Heart left ventricle (tissue), 16 donors: ENCODE results near the gene IGF2R. TPM values are rescaled to one million over a fixed set of nuclear protein-coding genes. Genes with fewer than 3 reads are reported as not detected.

ENCODE experiments used
- ATAC-seq, 4 donors: fragments of 200-7000 bp; cut with Tn5 transposase; one replicate each; pipeline ENCODE4 v1.9.1; 2020 to 2022; ENCODE audit warnings: moderate library complexity in 4 of 4, mild to moderate bottlenecking in 3 of 4, moderate number of reproducible peaks in 1 of 4
- DNase-seq, 5 donors: peaks; one replicate each; pipeline ENCODE4 v3.0.0-alpha.2; 2020
- H3K27ac ChIP-seq, 12 donors: fragments of 200-600 bp; sonication (generic) in 4 of 12; one replicate each; pipeline versions ENCODE4 v1.5.0 to v1.8.0; 2016 to 2022; ENCODE audit warnings: mild to moderate bottlenecking in 2 of 12
- H3K27me3 ChIP-seq, 9 donors: fragments of 200-600 bp; sonication (generic) in 2 of 9; one replicate each; pipeline versions ENCODE4 v1.5.1 to v1.8.0; 2016 to 2022; ENCODE audit warnings: mild to moderate bottlenecking in 3 of 9
- H3K36me3 ChIP-seq, 9 donors: fragments of 200-600 bp; sonication (generic) in 2 of 9; one replicate each; pipeline versions ENCODE4 v1.5.0 to v1.8.0; 2018 to 2022; ENCODE audit warnings: mild to moderate bottlenecking in 2 of 9
- H3K4me1 ChIP-seq, 12 donors: fragments of 200-600 bp; sonication (generic) in 4 of 12; one replicate each; pipeline versions ENCODE4 v1.5.0 to v1.8.0; 2016 to 2022; ENCODE audit warnings: mild to moderate bottlenecking in 3 of 12
- H3K4me3 ChIP-seq, 12 donors: fragments of 200-600 bp; sonication (generic) in 4 of 12; one replicate each; pipeline versions ENCODE4 v1.5.0 to v1.8.0; 2017 to 2022; ENCODE audit warnings: mild to moderate bottlenecking in 9 of 12, moderate library complexity in 4 of 12
- H3K9me3 ChIP-seq, 12 donors: fragments of 200-600 bp; sonication (generic) in 4 of 12; one replicate each; pipeline versions ENCODE4 v1.5.0 to v1.8.0; 2016 to 2022; ENCODE audit warnings: mild to moderate bottlenecking in 1 of 12
- POLR2A ChIP-seq, 2 donors: fragments of 450-650 bp; IDR thresholded peaks; one replicate each; pipeline ENCODE4 v1.6.1; 2017; ENCODE audit warnings: antibody characterized with exemption in 2 of 2, mild to moderate bottlenecking in 2 of 2, moderate library complexity in 2 of 2
- WGBS, 4 donors: extraction: QIAGEN DNeasy Blood & Tissue Kit in 2 of 4; methylation state at CpG; one replicate each; pipeline versions ENCODE4 v1.1.5 to v1.1.7; 2013 to 2018; 5-methylcytosine and 5-hydroxymethylcytosine counted together
- intact Hi-C, 10 donors: fragments of 100-400 bp; cut with DNase I; formaldehyde crosslinking; loops; one replicate each; pipeline versions ENCODE4 v1.11.1 to v1.14.2; 2022
- polyA plus RNA-seq, 2 donors: library from polyadenylated mRNA; stranded (reverse); fragments of 200-250 nt; gene quantifications; one replicate each; pipeline ENCODE4 v1.2.3, GENCODE V29; 2013
- total RNA-seq, 9 donors: library from RNA; depleted of rRNA in 2 of 9; stranded (reverse); fragments of >200 nt in 2 of 9; fragmentation: NEBNext Ultra II Directional in 3 of 9; extraction: Animal tissue kit (Norgen Biotek cat#: 25700) in 3 of 9; gene quantifications; one replicate each; pipeline versions ENCODE4 v1.1.0 to v1.2.4, GENCODE V29; 2016 to 2023
- TF ChIP-seq, protein P1 (sequence below), 12 donors: fragments of 200-600 bp; sonication (generic) in 4 of 12; IDR thresholded peaks; one replicate each; pipeline versions ENCODE4 v1.5.0 to v1.8.0; 2018 to 2022; ENCODE audit warnings: antibody characterized with exemption in 12 of 12, mild to moderate bottlenecking in 5 of 12
- donor health status: ischemic (EF 13 %, LVEDD 7.1; RV severe dilation, severe dysfunction).
- donor health status: healthy with polysubstance abuse.
- donor health status: DM: no; HTN: yes; CAD: no.
- donor health status: DM: no; HTN: no; CAD: no.
- donor health status: ischemic (EF 25% LVEDD 6.9; RV normal size, moderate dysfunction).
- donor health status: ischemic (EF 25% LVEDD 5.7; RV mildly dilated, moderate dysfunction).
- donor health status: healthy.
- donor health status: DM: yes; HTN: yes; CAD: no.
- donor health status: ischemic (EF 35%, LVEDD 5.7; RV mildly dilated, moderate dysfunction).
- donor health status: nonischemic (EF 11% LVEDD 7.7; RV severe dilation, severe dysfunction).
- donor health status: DM: yes; HTN: yes; CAD: no.
- donor health status: PGD.
- donor health status: ischemic (EF 29% LVEDD 5.4; RV normal size, mild dysfunction).
- donor health status: nonischemic (EF 23%, LVEDD 6.1; RV moderate dilation, normal function).

The IGF2R gene
- total and polyA plus RNA-seq, 11 donors, result 15.4 to 111 (median 68.5) TPM

DNA sequence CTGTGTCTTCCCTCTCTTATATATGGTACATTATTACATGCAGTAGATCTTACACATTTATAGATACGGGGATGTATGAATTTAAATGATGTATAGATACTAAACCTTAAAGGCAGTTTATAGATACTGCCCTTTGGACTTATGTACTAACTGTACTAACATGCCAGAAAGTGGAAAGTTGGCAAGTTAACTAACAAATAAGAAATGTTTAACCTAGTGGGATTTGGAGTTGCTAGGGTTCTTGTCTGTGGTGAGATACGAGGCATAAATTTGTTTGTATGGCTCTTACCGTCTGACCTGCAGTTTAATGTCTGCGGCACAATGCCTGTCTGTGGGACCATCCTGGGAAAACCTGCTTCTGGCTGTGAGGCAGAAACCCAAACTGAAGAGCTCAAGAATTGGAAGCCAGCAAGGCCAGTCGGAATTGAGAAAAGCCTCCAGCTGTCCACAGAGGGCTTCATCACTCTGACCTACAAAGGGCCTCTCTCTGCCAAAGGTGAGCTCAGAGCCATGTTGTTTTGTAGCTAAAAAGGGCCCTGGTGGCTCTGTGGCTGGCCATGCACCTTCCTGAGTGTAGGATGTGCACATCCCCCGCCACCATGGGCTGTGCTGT lies 89.8 kb downstream of the IGF2R start:
- DNase-seq (no peak), ATAC-seq (no peak)
- Histone ChIP-seq H3K27ac (no peak overlapping the region), H3K36me3 (peaks cover 0 to 100% (median 98%) of the 10 kb centered on the region in 9 donors), H3K4me3 (no peak overlapping the region), H3K4me1 (no peaks in the 10 kb centered on the region), H3K27me3 (no peaks in the 10 kb centered on the region), H3K9me3 (no peaks in the 10 kb centered on the region)
- intact Hi-C loops, result no loop called here
- TF ChIP-seq, protein P1, sequence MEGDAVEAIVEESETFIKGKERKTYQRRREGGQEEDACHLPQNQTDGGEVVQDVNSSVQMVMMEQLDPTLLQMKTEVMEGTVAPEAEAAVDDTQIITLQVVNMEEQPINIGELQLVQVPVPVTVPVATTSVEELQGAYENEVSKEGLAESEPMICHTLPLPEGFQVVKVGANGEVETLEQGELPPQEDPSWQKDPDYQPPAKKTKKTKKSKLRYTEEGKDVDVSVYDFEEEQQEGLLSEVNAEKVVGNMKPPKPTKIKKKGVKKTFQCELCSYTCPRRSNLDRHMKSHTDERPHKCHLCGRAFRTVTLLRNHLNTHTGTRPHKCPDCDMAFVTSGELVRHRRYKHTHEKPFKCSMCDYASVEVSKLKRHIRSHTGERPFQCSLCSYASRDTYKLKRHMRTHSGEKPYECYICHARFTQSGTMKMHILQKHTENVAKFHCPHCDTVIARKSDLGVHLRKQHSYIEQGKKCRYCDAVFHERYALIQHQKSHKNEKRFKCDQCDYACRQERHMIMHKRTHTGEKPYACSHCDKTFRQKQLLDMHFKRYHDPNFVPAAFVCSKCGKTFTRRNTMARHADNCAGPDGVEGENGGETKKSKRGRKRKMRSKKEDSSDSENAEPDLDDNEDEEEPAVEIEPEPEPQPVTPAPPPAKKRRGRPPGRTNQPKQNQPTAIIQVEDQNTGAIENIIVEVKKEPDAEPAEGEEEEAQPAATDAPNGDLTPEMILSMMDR (IDR thresholded peaks at IDR 0.05), result no peak
- no peak for TF ChIP-seq POLR2A (IDR thresholded peaks at IDR 0.05)
- WGBS, 4 donors, result 89 to 94% (median 91%) methylated on average over 6 of the region's 6 CpGs

DNA sequence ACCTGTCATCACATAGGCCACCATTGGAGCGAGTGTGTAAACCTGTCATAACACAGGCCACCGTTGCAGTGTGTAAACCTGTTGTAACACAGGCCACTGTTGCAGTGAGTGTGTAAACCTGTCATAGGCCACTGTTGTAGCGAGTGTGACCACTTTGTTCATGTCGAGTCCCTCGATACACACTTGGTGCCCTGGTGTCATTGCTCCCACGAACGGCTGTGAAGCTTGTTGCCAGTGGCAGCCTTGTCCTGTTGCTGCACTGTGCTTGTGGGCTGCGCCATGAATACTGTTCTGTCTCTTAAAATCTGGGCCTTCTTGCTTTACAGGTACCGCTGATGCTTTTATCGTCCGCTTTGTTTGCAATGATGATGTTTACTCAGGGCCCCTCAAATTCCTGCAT lies 91.3 kb downstream of the IGF2R start:
- WGBS, 4 donors, result 92 to 97% (median 96%) methylated on average over 11 of the region's 11 CpGs
- Histone ChIP-seq H3K36me3 (peaks cover 0 to 100% (median 98%) of the 10 kb centered on the region in 9 donors), H3K4me3 (no peak overlapping the region), H3K27ac (no peak overlapping the region), H3K27me3 (no peaks in the 10 kb centered on the region), H3K9me3 (no peaks in the 10 kb centered on the region), H3K4me1 (peaks cover 0 to 3% (median 0%) of the 10 kb centered on the region in 12 donors)
- DNase-seq (no peak), ATAC-seq (no peak)
- intact Hi-C loops, result no loop called here
- TF ChIP-seq, protein P1 (IDR thresholded peaks at IDR 0.05), result no peak
- TF ChIP-seq POLR2A (IDR thresholded peaks at IDR 0.05), result no peak

DNA sequence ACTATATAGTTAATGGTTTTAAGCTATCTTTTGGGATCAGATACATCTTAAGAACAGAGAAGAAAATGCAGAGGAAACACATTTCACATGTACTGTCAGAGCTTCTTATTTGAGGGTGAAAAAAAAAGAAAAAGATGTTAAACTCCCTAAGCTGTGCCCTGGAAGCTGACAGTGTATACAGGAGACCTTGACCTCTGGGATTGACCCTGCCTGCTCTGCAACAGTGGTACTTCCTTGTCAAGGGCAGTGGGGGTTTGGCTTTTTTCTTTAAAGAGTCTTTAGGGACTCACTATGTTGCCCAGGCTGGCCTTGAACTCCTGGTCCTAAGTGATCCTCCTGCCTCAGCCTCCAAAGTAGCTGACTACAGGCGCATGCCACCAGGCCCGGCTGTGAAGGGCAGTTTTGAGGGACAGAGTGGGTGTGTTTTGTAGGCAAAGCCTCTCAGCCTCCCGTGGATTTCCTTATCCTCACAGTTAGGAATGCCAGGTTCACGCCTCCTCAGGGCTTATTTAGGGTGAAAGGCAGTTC lies 92.1 kb downstream of the IGF2R start:
- intact Hi-C loops, result no loop called here
- H3K9me3 ChIP-seq, result no peaks in the 10 kb centered on the region
- H3K27me3 ChIP-seq, result no peaks in the 10 kb centered on the region
- H3K4me1 ChIP-seq, result peaks cover 0 to 3% (median 0%) of the 10 kb centered on the region in 12 donors
- H3K36me3 ChIP-seq, result peaks cover 0 to 98% (median 95%) of the 10 kb centered on the region in 9 donors
- H3K4me3 ChIP-seq, result no peak overlapping the region
- no peak for DNase-seq
- TF ChIP-seq POLR2A (IDR thresholded peaks at IDR 0.05), result no peak
- TF ChIP-seq, protein P1 (IDR thresholded peaks at IDR 0.05), result no peak
- no peak overlapping the region for H3K27ac ChIP-seq
- ATAC-seq, result no peak
- WGBS, 4 donors, result 85 to 92% (median 87%) methylated on average over 4 of the region's 4 CpGs

DNA sequence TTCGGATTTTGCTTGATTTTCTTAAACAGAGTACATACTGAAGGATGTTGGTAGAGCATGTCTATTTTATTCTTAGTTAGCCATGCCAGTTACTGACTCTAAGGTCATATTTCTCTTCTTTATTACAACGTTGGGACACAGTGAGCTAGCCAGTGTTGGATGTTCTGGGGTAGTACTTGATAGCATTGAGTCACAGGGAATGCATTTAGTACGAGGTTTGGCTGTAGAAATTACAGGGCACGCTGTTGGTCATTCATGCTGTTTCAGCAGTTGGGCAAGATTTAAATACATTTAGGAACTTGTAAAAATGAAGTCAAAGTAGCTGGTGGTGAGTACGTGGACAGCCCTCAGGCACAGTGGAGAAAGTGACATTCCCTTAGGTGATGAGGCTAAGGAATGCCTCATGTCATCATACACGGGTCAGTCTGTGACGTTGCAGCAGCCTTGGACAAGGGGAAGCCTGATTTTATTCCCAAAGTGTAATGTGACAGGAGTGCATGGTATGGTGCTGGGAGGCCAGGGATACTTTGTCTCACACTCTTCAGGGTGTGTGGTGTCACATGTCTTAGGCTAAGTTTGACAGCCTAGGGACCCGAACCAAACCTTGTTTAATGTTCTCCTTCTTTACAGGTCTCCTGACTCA lies 95.0 kb downstream of the IGF2R start:
- intact Hi-C loops, result no loop called here
- no peak for ATAC-seq
- Histone ChIP-seq H3K9me3 (no peaks in the 10 kb centered on the region), H3K4me1 (peaks cover 0 to 3% (median 0%) of the 10 kb centered on the region in 12 donors), H3K27me3 (no peaks in the 10 kb centered on the region), H3K27ac (no peak overlapping the region), H3K4me3 (no peak overlapping the region), H3K36me3 (peaks cover 0 to 96% (median 91%) of the 10 kb centered on the region in 9 donors)
- TF ChIP-seq POLR2A (IDR thresholded peaks at IDR 0.05), result no peak
- TF ChIP-seq, protein P1 (IDR thresholded peaks at IDR 0.05), result no peak
- no peak for DNase-seq
- 78 to 83% (median 78%) methylated on average over 8 of the region's 8 CpGs for WGBS, 4 donors
